HCT116 (cell line): Measurements from ENCODE around the gene GRIK2. TPM values are rescaled to one million over a fixed set of nuclear protein-coding genes. Genes with fewer than 3 reads are reported as not detected.

ENCODE experiments used
- ATAC-seq: fragments of 200-7000 bp; cut with Tn5 transposase; 2 replicates; pipeline ENCODE4 v1.9.1; 2020; ENCODE audit warnings: mild to moderate bottlenecking, moderate library complexity
- BruUV-seq: library from RNA; stranded (reverse); fragments of 400-500 nt; replicated peaks from 2 replicates; lab custom pipeline; 2021; lab: Mats Ljungman, UMichigan
- CTCF ChIA-PET: fragments of 300-600 bp; sonication (Branson Sonifier 250); formaldehyde crosslinking; loops from one replicate; lab custom pipeline; 2021; ENCODE audit warnings: antibody characterized with exemption; lab: Charles Lee
- POLR2A ChIA-PET: fragments of 300-600, 350-600 bp; sonication (Branson Sonifier 250); formaldehyde crosslinking; loops from one replicate; lab custom pipeline; 2021; ENCODE audit warnings: antibody characterized with exemption; lab: Charles Lee
- RAD21 ChIA-PET, 2 experiments: fragments of 300-600 bp; sonication (Branson Sonifier 250); formaldehyde crosslinking; loops; one replicate each; lab custom pipeline; 2023; ENCODE audit warnings: low total read pairs in 2 of 2; ENCODE audit not compliant: uncharacterized antibody in 2 of 2, unreplicated experiment in 2 of 2, low non-redundant PET in 1 of 2; lab: Charles Lee
- DNase-seq: peaks from one replicate; pipeline ENCODE4 v3.0.0-alpha.2; 2010; ENCODE audit warnings: low read depth, low spot score
- H2AFZ ChIP-seq: fragments of 200-600 bp; shearing (Covaris generic), sonication (generic); 2 replicates; pipeline ENCODE4 v1.6.1; 2017; ENCODE audit warnings: low read depth, mixed run types, mixed read lengths, antibody characterized with exemption, low read length; ENCODE audit not compliant: poor library complexity, severe bottlenecking
- H3K27ac ChIP-seq: 2 replicates; pipeline ENCODE4 v1.5.1; 2012; ENCODE audit warnings: low read depth, low read length
- H3K27me3 ChIP-seq: fragments of 200-600 bp; sonication (generic); 2 replicates; pipeline ENCODE4 v1.6.1; 2016; ENCODE audit warnings: mixed run types, low read length, mixed read lengths; ENCODE audit not compliant: insufficient read depth
- H3K36me3 ChIP-seq, 2 experiments: fragments of 200-500 bp in 1 of 2; fragments of 200-600 bp in 1 of 2; sonication (Bioruptor generic) in 1 of 2; sonication (generic) in 1 of 2; 2 replicates each; pipeline versions ENCODE4 v1.5.1 to v1.6.1; 2014 to 2016; ENCODE audit warnings: low read length in 2 of 2, inconsistent platforms in 1 of 2, mixed read lengths in 1 of 2, mixed run types in 1 of 2; ENCODE audit not compliant: insufficient read depth in 2 of 2, control insufficient read depth in 1 of 2
- H3K4me1 ChIP-seq, 2 experiments: fragments of 200-600 bp in 1 of 2; sonication (generic) in 1 of 2; 2 replicates each; pipeline versions ENCODE4 v1.5.1 to v1.6.1; 2012 to 2017; ENCODE audit warnings: low read length in 2 of 2, inconsistent platforms in 1 of 2, mild to moderate bottlenecking in 1 of 2, mixed read lengths in 1 of 2, mixed run types in 1 of 2, moderate library complexity in 1 of 2; ENCODE audit not compliant: insufficient read depth in 2 of 2, control insufficient read depth in 1 of 2
- H3K4me2 ChIP-seq: fragments of 200-600 bp; sonication (generic); 2 replicates; pipeline ENCODE4 v1.6.1; 2017; ENCODE audit warnings: mixed run types, low read length, mixed read lengths
- H3K4me3 ChIP-seq, 2 experiments: fragments of 200-600 bp in 1 of 2; sonication (generic) in 1 of 2; replicated peaks in 1 of 2; 2 replicates each; pipeline ENCODE4 v1.5.1; 2011 to 2016; ENCODE audit warnings: low read length in 2 of 2, control low read depth in 1 of 2, low read depth in 1 of 2, mild to moderate bottlenecking in 1 of 2, mixed read lengths in 1 of 2, mixed run types in 1 of 2
- H3K79me2 ChIP-seq: fragments of 200-600 bp; sonication (generic); 2 replicates; pipeline ENCODE4 v1.6.1; 2017; ENCODE audit warnings: mild to moderate bottlenecking, mixed run types, low read length, moderate library complexity, mixed read lengths; ENCODE audit not compliant: insufficient read depth
- H3K9ac ChIP-seq: fragments of 200-600 bp; sonication (generic); 2 replicates; pipeline ENCODE4 v1.6.1; 2016; ENCODE audit warnings: low read length, mixed read lengths
- H3K9me2 ChIP-seq: fragments of 200-600 bp; sonication (generic), shearing (Covaris generic); 2 replicates; pipeline ENCODE4 v1.6.1; 2017; ENCODE audit warnings: mixed run types, mild to moderate bottlenecking, moderate library complexity; ENCODE audit not compliant: insufficient read depth
- H3K9me3 ChIP-seq, 2 experiments: fragments of 200-500 bp in 1 of 2; fragments of 200-600 bp in 1 of 2; sonication (Bioruptor generic) in 1 of 2; sonication (generic) in 1 of 2; 2 replicates each; pipeline ENCODE4 v1.6.1; 2014 to 2017; ENCODE audit warnings: low read length in 2 of 2, mixed read lengths in 2 of 2, inconsistent platforms in 1 of 2, low read depth in 1 of 2, mild to moderate bottlenecking in 1 of 2, mixed run types in 1 of 2, moderate library complexity in 1 of 2; ENCODE audit not compliant: control insufficient read depth in 1 of 2, insufficient read depth in 1 of 2
- H4K20me1 ChIP-seq: fragments of 200-600 bp; sonication (generic), shearing (Covaris generic); 2 replicates; pipeline ENCODE4 v1.6.1; 2017; ENCODE audit warnings: mixed run types, mild to moderate bottlenecking, moderate library complexity; ENCODE audit not compliant: insufficient read depth
- ATF3 ChIP-seq: IDR thresholded peaks from 2 replicates; pipeline ENCODE4 v1.6.1; 2012
- CTCF ChIP-seq, 3 experiments: fragments of 200-600 bp in 1 of 3; sonication (generic) in 1 of 3; IDR thresholded peaks in 2 of 3; conservative IDR thresholded peaks in 1 of 3; 2 replicates each; pipeline ENCODE4 v1.5.1; 2012 to 2017; ENCODE audit warnings: low read depth in 2 of 3, low read length in 2 of 3, antibody characterized with exemption in 1 of 3, borderline replicate concordance in 1 of 3, control low read depth in 1 of 3, mild to moderate bottlenecking in 1 of 3, mixed read lengths in 1 of 3, mixed run types in 1 of 3, moderate library complexity in 1 of 3; ENCODE audit not compliant: insufficient read depth in 1 of 3
- EGR1 ChIP-seq: IDR thresholded peaks from 2 replicates; pipeline ENCODE4 v1.6.1; 2012; ENCODE audit warnings: low read depth
- ELF1 ChIP-seq: IDR thresholded peaks from 2 replicates; pipeline ENCODE4 v1.6.1; 2012; ENCODE audit warnings: low read depth, borderline replicate concordance
- EZH2 ChIP-seq: fragments of 200-600 bp; sonication (generic); IDR thresholded peaks from 2 replicates; pipeline ENCODE4 v1.6.1; 2017; ENCODE audit warnings: antibody characterized with exemption, mixed run types
- FOSL1 ChIP-seq: IDR thresholded peaks from 2 replicates; pipeline ENCODE4 v1.6.1; 2012; ENCODE audit warnings: low read depth
- JUND ChIP-seq: IDR thresholded peaks from 2 replicates; pipeline ENCODE4 v1.6.1; 2012
- POLR2AphosphoS5 ChIP-seq: IDR thresholded peaks from 2 replicates; pipeline ENCODE4 v1.6.1; 2011; ENCODE audit warnings: mild to moderate bottlenecking, low read depth, low read length, moderate library complexity
- RAD21 ChIP-seq: IDR thresholded peaks from 2 replicates; pipeline ENCODE4 v1.6.1; 2012; ENCODE audit warnings: low read depth, mild to moderate bottlenecking
- REST ChIP-seq: IDR thresholded peaks from 2 replicates; pipeline ENCODE4 v1.6.1; 2012; ENCODE audit warnings: low read depth
- SIN3A ChIP-seq: IDR thresholded peaks from 2 replicates; pipeline ENCODE4 v1.6.1; 2012; ENCODE audit warnings: low read depth
- SRF ChIP-seq: IDR thresholded peaks from 2 replicates; pipeline ENCODE4 v1.6.1; 2012; ENCODE audit warnings: low read depth
- TCF7L2 ChIP-seq: IDR thresholded peaks from 2 replicates; pipeline ENCODE4 v1.7.0; 2011; ENCODE audit warnings: borderline replicate concordance, inconsistent platforms; ENCODE audit not compliant: insufficient read depth, insufficient read length; ENCODE audit errors: extremely low read depth
- ZFX ChIP-seq: fragments of 450-650 bp; IDR thresholded peaks from 2 replicates; pipeline ENCODE4 v1.6.1; 2017
- ZNF274 ChIP-seq: fragments of 200-500 bp; sonication (Bioruptor generic); IDR thresholded peaks from 2 replicates; pipeline ENCODE4 v1.6.1; 2014; ENCODE audit warnings: mild to moderate bottlenecking, low read depth, low read length, inconsistent platforms
- intact Hi-C: fragments of 100-400 bp; cut with micrococcal nuclease; formaldehyde crosslinking; loops from 2 replicates; pipeline ENCODE4 v1.10.0; 2022
- total RNA-seq: library from RNA; stranded (reverse); gene quantifications from one replicate; pipeline ENCODE4 v1.2.1, GENCODE V29; 2021; ENCODE audit not compliant: unreplicated experiment

Gene GRIK2
- total RNA-seq, 1 experiment from 2014 or later, result 0.64 TPM

GRCh38 chr6:101528801-101529200, 135.3 kb downstream of the GRIK2 start:
- Histone ChIP-seq H3K4me2 (no peak overlapping the region), H3K79me2 (no peaks in the 10 kb centered on the region), H3K4me1 (no peaks in the 10 kb centered on the region), H3K9me2 (no peaks in the 10 kb centered on the region), H3K27me3 (no peaks in the 10 kb centered on the region), H3K36me3 (no peaks in the 10 kb centered on the region), H4K20me1 (no peaks in the 10 kb centered on the region), H3K9ac (no peak overlapping the region), H3K4me3 (no peak overlapping the region), H3K9me3 (no peaks in the 10 kb centered on the region), H2AFZ (no peak overlapping the region), H3K27ac (no peak overlapping the region)
- CTCF ChIA-PET, result no interaction called here
- DNase-seq (no peak), ATAC-seq (no peak)
- no TSS peak for BruUV-seq
- intact Hi-C loops, result no loop called here
- POLR2A ChIA-PET, result interaction anchor here (0.6 kb wide), 1 partner anchor 544 kb away, joined by 4 read pairs; no protein-coding TSS in a partner anchor
- RAD21 ChIA-PET, result no interaction called here
- TF ChIP-seq SIN3A, result no peak
- no peak for TF ChIP-seq EGR1
- no peak for TF ChIP-seq EZH2
- TF ChIP-seq ZNF274, result no peak
- no peak for TF ChIP-seq POLR2AphosphoS5
- TF ChIP-seq TCF7L2, result no peak
- TF ChIP-seq FOSL1, result no peak
- TF ChIP-seq JUND, result no peak
- TF ChIP-seq ZFX, result no peak
- no peak for TF ChIP-seq ELF1
- TF ChIP-seq ATF3, result no peak
- TF ChIP-seq RAD21, result no peak
- TF ChIP-seq SRF, result no peak
- no peak for TF ChIP-seq CTCF (IDR thresholded peaks at IDR 0.05 in 2 of 3, conservative IDR thresholded peaks at IDR 0.05 in 1 of 3; ENCODE audit: borderline replicate concordance in 1 of 3, insufficient read depth in 1 of 3, low read depth in 2 of 3, low read length in 2 of 3)
- no peak for TF ChIP-seq REST
